ENCODE data around the gene KAZN.

The KAZN gene

GRCh38 chr1:15090373-15090772, 491.9 kb downstream of the KAZN start:
- Histone ChIP-seq H3K9ac (ENCODE audit: low read length) (no peak overlapping the region), H3K27ac (ENCODE audit: low read depth, low read length, poor library complexity, severe bottlenecking) (no peak overlapping the region), H3K4me1 (ENCODE audit: insufficient read depth, low read length, severe bottlenecking) (peaks cover 6% of the 10 kb centered on the region), H3K79me2 (ENCODE audit: insufficient read depth, low read length) (no peaks in the 10 kb centered on the region), H3K9me3 (ENCODE audit: low read length) (no peaks in the 10 kb centered on the region), H3F3A (ENCODE audit: insufficient read depth, low read length) (no peaks in the 10 kb centered on the region), H2AFZ (ENCODE audit: low read length) (no peak overlapping the region), H3K4me3 (ENCODE audit: low read depth, low read length, poor library complexity, severe bottlenecking) (no peak overlapping the region), H4K20me1 (ENCODE audit: insufficient read depth, low read length) (no peaks in the 10 kb centered on the region), H3K4me2 (ENCODE audit: low read length) (no peak overlapping the region), H3K36me3 (ENCODE audit: insufficient read depth, low read length) (no peaks in the 10 kb centered on the region), H3K9me2 (ENCODE audit: low read depth, low read length) (no peaks in the 10 kb centered on the region), H3K27me3 (ENCODE audit: insufficient read depth, low read length) (peaks cover 12% of the 10 kb centered on the region; the same call in 1 of the 2 replicates)
- TF ChIP-seq, protein P1, sequence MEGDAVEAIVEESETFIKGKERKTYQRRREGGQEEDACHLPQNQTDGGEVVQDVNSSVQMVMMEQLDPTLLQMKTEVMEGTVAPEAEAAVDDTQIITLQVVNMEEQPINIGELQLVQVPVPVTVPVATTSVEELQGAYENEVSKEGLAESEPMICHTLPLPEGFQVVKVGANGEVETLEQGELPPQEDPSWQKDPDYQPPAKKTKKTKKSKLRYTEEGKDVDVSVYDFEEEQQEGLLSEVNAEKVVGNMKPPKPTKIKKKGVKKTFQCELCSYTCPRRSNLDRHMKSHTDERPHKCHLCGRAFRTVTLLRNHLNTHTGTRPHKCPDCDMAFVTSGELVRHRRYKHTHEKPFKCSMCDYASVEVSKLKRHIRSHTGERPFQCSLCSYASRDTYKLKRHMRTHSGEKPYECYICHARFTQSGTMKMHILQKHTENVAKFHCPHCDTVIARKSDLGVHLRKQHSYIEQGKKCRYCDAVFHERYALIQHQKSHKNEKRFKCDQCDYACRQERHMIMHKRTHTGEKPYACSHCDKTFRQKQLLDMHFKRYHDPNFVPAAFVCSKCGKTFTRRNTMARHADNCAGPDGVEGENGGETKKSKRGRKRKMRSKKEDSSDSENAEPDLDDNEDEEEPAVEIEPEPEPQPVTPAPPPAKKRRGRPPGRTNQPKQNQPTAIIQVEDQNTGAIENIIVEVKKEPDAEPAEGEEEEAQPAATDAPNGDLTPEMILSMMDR (IDR thresholded peaks at IDR 0.05; ENCODE audit: low read length) = no peak
- no peak for TF ChIP-seq EZH2 (IDR thresholded peaks at IDR 0.05; ENCODE audit: borderline replicate concordance, low read length)

GRCh38 chr1:15094056-15094455, 495.6 kb downstream of the KAZN start:
- Histone ChIP-seq H3K27ac (ENCODE audit: low read depth, low read length, poor library complexity, severe bottlenecking) (no peak overlapping the region), H4K20me1 (ENCODE audit: insufficient read depth, low read length) (no peaks in the 10 kb centered on the region), H3K9me3 (ENCODE audit: low read length) (no peaks in the 10 kb centered on the region), H3K4me1 (ENCODE audit: insufficient read depth, low read length, severe bottlenecking) (peaks cover 6% of the 10 kb centered on the region), H3F3A (ENCODE audit: insufficient read depth, low read length) (no peaks in the 10 kb centered on the region), H2AFZ (ENCODE audit: low read length) (no peak overlapping the region), H3K4me2 (ENCODE audit: low read length) (no peak overlapping the region), H3K9ac (ENCODE audit: low read length) (no peak overlapping the region), H3K27me3 (ENCODE audit: insufficient read depth, low read length) (peaks cover 5% of the 10 kb centered on the region; the same call in 1 of the 2 replicates), H3K79me2 (ENCODE audit: insufficient read depth, low read length) (no peaks in the 10 kb centered on the region), H3K4me3 (ENCODE audit: low read depth, low read length, poor library complexity, severe bottlenecking) (no peak overlapping the region), H3K36me3 (ENCODE audit: insufficient read depth, low read length) (no peaks in the 10 kb centered on the region), H3K9me2 (ENCODE audit: low read depth, low read length) (no peaks in the 10 kb centered on the region)
- no peak for TF ChIP-seq EZH2 (IDR thresholded peaks at IDR 0.05; ENCODE audit: borderline replicate concordance, low read length)
- TF ChIP-seq, protein P1 (IDR thresholded peaks at IDR 0.05; ENCODE audit: low read length) = no peak

DNA sequence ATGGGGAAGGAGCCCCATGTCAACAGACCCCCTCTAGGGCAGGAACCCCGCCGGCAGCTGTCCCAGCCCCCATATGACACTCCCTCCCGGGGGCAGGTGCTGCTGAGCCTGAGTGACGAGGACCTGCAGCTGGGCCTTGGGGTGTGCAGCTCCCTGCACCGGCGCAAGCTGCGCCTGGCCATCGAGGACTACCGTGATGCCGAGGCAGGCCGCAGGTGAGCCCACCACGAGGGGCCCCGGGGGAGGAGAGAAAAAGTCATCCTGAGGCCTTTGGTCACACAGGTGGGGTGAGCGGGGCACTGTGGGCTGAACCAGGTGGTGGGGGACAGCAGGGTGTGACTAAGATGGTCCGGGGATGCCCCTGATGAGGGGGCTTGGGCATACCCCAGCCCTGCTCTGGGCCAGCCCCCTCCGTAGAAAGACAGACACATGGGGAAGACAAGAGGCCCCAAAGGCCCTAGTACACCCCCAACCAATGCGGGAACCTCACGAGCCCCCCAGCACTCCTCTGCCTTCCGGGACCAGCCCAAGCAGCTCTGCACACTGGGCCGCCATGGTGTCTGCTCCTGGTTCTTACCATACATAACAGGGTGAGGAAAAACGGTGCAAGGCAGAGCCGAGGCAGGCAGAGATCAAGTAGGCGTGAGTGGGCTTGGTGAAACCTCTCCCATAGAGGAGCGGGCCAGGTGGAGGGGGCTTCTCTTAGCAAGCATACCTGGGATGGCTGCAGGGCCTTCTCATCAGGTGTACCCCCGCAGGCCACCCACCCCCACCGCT, 496.4 kb downstream of the KAZN start:
- no peak overlapping the region for H3K4me3 ChIP-seq (ENCODE audit: low read depth, low read length, poor library complexity, severe bottlenecking)
- H3K36me3 ChIP-seq (ENCODE audit: insufficient read depth, low read length) = no peaks in the 10 kb centered on the region
- H3K79me2 ChIP-seq (ENCODE audit: insufficient read depth, low read length) = no peaks in the 10 kb centered on the region
- H3K9me3 ChIP-seq (ENCODE audit: low read length) = no peaks in the 10 kb centered on the region
- H3K27me3 ChIP-seq (ENCODE audit: insufficient read depth, low read length) = peaks cover 5% of the 10 kb centered on the region; the same call in 1 of the 2 replicates
- H3K9ac ChIP-seq (ENCODE audit: low read length) = no peak overlapping the region
- no peak overlapping the region for H3K27ac ChIP-seq (ENCODE audit: low read depth, low read length, poor library complexity, severe bottlenecking)
- no peak overlapping the region for H2AFZ ChIP-seq (ENCODE audit: low read length)
- H3K4me1 ChIP-seq (ENCODE audit: insufficient read depth, low read length, severe bottlenecking) = peaks cover 6% of the 10 kb centered on the region
- H4K20me1 ChIP-seq (ENCODE audit: insufficient read depth, low read length) = no peaks in the 10 kb centered on the region
- no peaks in the 10 kb centered on the region for H3F3A ChIP-seq (ENCODE audit: insufficient read depth, low read length)
- no peaks in the 10 kb centered on the region for H3K9me2 ChIP-seq (ENCODE audit: low read depth, low read length)
- no peak for TF ChIP-seq EZH2 (IDR thresholded peaks at IDR 0.05; ENCODE audit: borderline replicate concordance, low read length)
- TF ChIP-seq, protein P1 (IDR thresholded peaks at IDR 0.05; ENCODE audit: low read length) = no peak
- H3K4me2 ChIP-seq (ENCODE audit: low read length) = no peak overlapping the region
